ENCODE results near the gene BCL2.
A peak's percentile ranks its signal among the peaks of the same experiment; 100 is the strongest.

BCL2 gene

DNA sequence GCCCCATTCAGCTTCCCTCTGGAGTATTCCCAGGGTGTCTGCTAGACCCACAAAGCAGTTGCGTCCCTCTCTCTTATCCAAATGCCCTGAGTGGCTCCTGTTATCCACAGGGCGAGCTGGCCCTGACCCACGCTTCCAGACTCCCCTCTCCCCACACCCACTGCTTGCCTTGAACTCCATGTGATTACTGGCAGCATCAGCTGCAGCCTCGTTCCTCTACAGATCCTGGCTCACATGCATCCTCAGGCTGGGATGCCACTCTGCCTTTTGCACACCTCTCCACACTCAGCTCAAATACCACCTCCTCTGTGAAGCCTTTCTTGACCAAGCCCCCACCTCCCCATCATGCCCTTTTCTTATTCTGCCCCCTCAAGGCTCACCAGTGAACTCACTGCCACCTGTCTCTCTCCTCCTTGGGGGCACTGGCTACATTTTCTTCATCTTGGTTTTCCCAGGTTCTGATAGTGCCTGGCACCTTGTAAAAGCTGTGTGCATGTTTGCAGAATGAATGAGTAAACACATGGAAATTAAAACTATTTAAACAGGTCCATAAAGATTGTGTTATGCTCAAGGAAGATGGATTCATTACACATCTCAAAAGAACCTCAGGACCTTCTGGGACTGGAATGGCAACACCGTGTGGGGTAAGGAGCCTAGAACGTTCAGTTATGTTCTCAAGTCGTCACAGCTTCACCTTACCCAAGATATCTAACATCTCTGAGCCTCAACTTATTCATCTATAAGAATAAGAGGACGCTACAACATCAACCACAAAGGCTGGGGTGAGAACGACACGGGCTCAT lies 165.0 kb downstream of the BCL2 start:
- no peak for DNase-seq

- DNase-seq: no peak
Measured at GRCh38 chr18:63152791-63153190, 166.8 kb downstream of the BCL2 start.

- no peak for DNase-seq
Measured at GRCh38 chr18:63152096-63152495, 167.5 kb downstream of the BCL2 start.

- DNase-seq: no peak
Measured at GRCh38 chr18:63151539-63151938, 168.0 kb downstream of the BCL2 start.

- no peak for DNase-seq
Measured at GRCh38 chr18:63150942-63151421, 168.6 kb downstream of the BCL2 start.

DNA sequence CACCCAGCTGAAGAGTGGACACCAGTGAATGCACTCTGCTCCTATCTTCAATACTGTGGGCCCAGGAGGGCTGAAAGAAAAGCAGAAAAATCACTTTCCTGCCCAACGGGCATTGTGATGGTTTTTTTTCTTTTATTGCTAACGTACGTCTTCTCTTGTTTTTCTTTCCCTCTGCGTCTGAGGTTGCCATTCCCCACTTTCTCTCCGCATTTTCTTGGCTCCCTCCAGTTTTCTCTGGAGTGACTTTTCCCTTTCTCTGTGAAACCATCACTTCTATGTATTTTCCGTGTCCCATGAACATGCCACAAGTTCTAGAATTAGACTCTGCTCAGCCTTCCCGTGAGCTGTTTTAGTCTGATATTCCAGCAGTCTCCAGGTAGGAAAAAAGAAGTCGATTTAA lies 169.2 kb downstream of the BCL2 start:
- no peak for DNase-seq

- peak; percentile 43 for DNase-seq
Measured at GRCh38 chr18:63149302-63149587, 170.3 kb downstream of the BCL2 start.

DNA sequence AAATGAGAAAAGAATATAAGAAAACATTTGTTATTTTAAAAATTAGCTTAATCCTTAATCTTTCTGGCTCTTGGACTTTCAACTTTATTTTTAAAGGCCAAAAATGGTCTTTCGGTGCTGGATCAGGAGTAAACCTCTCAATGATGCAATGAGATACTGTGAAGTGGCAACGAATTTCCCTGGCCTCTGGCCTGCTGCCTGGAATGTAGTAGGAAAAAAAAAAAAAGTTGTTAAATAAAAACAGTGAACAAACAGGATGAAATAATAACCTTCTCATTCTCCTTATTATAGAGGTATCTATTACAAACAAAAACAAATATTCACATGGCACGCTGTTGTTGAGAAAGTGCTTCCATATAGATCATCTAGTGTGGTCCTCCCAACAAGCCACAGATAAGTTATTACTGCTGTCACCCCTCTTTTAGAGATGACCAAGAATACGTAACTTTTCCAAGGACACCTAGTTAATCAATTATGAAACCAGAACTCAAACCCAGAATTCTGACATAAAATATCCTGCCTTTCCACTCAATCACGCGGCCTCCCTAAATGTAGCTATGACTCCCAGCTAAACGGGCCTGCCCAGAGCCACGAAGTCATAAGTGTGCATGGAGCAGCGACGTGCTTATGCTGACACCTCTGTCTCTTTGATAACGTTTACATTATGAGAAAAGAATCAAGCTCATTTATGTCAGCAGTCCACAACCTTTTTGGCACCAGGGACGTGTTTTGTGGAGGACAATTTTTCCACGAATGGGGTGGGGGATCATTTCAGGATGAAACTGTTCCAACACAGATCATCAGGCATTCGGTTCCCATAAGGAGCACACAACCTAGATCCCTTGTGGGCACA lies 170.9 kb downstream of the BCL2 start:
- DNase-seq: peak; percentile 43

DNA sequence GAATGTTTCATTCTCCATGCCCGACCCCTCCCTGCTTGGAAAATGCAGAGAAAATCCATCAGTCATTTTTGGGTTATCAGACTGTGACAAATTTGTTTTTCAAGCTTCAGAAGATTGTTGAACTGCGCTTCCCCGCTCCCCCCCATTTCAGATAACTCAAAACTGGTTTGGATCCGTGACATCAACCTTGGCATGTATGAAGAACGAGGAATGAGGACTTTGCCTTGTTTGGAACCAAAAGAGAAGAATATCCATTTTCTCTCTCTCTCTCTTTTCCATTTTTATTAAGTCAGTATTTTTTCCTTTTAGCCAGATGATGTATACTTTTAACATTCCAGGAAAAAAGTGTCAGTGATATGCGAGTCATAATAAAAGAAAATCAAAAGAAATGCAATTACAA lies 171.6 kb downstream of the BCL2 start:
- no peak for DNase-seq

DNA sequence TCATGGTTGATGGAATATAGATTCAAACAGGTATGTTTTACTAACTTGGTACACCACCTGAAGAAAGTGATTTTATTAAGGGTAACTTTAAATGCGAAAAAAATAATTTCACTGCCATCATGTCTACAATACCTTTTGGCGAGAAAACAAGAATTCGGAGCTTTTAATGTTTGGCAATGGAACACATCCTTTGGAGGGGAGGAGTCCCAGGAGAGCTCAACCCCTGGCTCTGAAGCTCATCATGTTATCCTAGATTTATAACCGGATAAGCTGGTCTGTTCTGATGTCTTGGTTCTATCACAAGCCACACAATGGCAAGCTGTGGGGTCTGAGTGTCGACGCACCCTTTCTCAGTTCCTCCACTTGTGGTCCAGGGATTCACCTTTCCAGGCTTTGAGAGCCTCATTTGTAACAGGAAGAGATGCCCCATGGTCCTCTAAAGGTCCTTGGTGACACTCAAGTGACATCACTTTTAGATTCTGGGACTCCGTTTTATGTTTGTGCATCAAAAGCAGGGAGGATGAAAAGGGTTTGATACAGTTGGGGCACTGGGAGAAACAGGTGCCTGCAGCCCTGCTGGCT lies 172.7 kb downstream of the BCL2 start:
- DNase-seq: no peak

DNA sequence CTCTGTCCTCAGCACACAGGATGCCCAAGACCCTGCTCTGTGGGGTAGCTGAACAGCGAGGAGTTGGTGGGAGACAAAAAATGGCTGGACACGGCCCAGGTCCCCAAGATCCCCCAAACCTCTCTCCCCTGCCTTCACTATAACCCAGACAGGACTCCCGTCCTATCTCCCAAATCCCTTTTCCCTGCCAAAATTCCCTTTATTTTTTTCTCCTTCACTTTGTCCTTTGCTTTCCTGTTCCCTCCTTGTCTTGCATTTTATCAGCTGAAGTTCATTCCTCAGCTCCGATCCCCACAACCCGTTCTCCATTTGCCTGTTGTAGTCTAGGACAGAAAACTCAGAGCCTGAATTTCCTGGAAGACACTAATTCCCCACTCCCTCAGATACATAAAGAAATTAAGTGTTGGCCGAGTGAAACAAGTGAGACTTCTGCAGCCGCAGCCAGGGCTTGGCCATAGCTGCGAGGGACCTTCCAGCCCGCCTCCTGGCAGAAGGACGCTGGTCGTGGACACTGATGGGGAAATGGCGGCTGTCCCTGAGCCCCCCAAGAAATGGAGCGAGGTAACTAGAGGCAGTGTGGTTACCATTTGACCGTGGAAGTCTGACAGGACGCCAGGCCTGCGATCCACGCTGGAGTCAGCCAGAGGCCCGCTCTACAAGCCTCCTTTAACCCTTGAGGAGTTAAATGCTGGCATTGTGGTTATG lies 173.6 kb downstream of the BCL2 start:
- no peak for DNase-seq

- no peak for DNase-seq
Measured at GRCh38 chr18:63145166-63145850, 174.3 kb downstream of the BCL2 start.

GRCh38 chr18:63144748-63145147 lies 174.8 kb downstream of the BCL2 start:
- no peak for DNase-seq

DNA sequence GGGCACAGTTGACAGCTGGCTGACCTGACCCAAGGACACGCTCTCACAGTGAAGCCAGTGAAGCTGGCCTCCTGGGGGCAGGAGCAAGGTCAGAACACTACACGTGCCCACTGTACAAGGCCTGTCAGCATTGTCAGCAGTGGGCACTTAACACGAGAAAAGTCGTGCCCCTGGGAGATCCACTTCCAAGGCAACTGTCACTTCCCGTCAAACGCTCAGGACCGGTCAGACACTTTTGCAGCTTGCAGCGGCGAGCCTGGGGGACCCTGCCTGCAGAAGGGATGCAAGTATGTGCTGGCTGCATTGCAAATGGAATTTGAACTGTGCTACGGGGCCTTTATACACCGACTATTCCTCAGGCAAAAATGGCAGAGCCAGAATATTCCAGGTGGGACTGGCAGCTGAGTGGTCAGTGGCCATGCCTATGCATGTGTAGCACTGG lies 176.2 kb downstream of the BCL2 start:
- no peak for DNase-seq

DNA sequence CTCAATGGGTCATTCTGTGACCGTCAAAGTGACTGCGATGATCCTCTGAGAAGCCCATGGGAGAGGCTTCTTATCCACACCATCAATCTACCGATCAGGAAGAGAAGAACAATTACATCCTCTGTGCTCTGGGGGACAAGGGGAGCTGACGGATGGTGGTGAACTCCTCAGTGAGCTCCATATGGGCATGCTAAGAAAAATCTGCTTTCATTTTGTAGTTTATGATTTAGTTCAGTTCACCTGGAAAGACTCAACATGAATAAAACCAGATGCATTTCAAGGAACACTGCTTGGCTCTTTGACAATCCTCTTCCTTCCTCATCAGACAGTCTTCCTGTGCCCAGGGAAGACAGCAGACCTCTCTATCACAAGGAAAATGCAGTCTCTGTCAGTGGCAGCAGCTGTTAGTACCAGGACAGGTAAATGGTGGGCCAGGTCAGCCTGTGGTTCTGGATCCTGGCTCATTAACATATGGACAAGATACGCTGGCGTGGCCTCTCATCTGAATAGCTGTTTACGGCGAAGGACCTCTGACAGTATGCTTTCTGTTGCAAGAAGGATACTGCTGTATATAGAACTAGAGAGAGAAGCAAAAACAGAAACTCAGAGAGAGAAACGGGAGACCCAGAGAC lies 176.9 kb downstream of the BCL2 start:
- no peak for DNase-seq

- no peak for DNase-seq
Measured at GRCh38 chr18:63141778-63142176, 177.8 kb downstream of the BCL2 start.

DNA sequence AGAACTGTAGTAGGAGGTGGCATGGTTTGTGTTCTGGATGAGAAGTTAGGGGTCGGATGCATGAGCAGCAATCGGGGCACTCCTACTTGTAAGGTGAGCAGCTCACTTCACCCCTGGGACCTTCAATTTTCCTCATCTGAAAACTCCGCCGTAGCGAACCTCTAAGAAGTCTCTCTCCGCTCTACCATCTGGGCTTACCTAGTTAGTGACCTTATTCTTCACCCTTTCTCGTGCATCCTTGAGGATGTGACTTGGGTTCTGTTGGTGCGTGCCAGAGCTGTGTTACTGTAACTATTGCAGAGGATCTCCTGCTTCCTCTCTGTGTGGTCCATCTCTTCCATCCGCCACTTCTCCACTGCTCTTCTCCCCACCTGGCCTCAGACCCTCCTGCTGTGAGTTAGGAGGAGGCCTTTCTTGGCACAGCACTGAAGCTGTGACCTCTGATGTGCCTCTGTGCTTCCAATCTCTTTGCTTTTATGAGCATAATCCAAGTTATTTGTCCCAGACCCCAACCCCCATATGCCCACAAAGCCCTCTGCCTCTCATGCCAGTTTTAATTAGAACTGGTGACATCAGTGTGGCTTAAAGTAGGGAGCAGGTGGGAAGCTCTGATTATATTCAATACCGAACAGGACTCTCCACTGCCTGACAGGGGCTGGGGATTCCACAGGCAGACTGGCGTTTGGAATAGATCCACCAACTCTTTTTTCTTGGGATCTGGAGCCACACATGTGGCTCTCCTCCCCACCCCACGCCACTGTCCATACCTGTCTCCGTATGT lies 178.4 kb downstream of the BCL2 start:
- no peak for DNase-seq

GRCh38 chr18:63140038-63140450 lies 179.5 kb downstream of the BCL2 start:
- DNase-seq: no peak

- DNase-seq: no peak
Measured at GRCh38 chr18:63138436-63139340, 180.9 kb downstream of the BCL2 start.

DNA sequence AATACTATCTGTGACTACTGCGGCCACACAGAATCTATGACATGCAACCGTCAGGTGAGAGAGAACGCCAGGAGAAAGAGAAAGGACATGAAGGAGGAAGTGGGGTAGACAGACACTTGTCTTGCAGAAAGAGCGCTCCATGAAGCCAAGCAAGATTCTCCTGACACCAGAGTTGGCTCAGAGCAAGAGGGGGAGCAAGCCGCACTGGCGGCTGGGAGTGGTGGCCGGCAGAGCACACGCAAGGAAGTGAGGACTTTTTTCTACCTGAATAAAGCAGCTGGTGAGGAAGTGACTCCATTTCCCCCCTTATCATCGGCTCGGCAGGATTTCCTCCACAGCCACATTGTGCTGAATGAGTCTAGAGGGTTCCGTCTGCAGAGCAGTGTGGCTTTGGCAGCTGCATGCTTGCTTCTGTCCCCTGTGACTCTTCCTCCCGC lies 181.6 kb downstream of the BCL2 start:
- DNase-seq: no peak
